Measurements from ENCODE around the gene SCRN2.

GRCh38 chr17:47873200-47874090 is 32.4 kb upstream of the SCRN2 start:
- TF ChIP-seq CTCF (IDR thresholded peaks at IDR 0.05): no peak
- no peak for TF ChIP-seq ZFX (IDR thresholded peaks at IDR 0.05; ENCODE audit: borderline replicate concordance)

Measured in 22Rv1 (cell line).